Measurements from ENCODE around the gene GGTLC1. TPM values are rescaled to one million over a fixed set of nuclear protein-coding genes. Genes with fewer than 3 reads are reported as not detected.

Gene GGTLC1
- not detected for total RNA-seq

- CTCF ChIA-PET = no interaction called here
- no peaks in the 10 kb centered on the region for H3K36me3 Mint-ChIP-seq
- no peak within 1 kb of the TSS for H3K27ac Mint-ChIP-seq
- no peak within 1 kb of the TSS for H3K4me3 Mint-ChIP-seq
- DNase-seq (no peak), ATAC-seq (no peak)
- H3K27me3 Mint-ChIP-seq = no peaks in the 10 kb centered on the region
- no peaks in the 10 kb centered on the region for H3K4me1 Mint-ChIP-seq
- H3K9me3 Mint-ChIP-seq (ENCODE audit: low read depth) = no peaks in the 10 kb centered on the region
These were observed at the start of gene GGTLC1 for GRCh38 chr20:23988561-23988960. GGTLC1 (minus strand) TSS chr20:23988779; CDS start chr20:23986611, 2,168 bp downstream.

DNA sequence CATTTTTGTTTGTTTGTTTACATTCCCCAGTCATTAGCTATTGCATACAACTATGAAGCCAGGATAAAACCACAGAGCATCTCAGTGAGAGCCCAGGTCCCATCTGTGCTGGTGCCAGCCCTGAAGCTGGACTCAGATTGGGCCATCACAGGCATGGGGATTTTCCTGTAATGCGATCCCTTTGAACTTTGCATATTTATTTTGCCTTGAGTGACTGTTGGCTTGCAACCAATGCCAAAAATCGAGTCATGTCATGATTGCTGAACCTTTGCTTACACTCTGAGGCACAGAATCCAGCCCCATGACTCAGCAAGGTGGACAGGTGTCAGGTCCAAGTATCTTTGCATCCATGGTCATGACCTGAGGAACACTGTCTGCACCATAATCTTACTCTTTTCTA lies 46.2 kb upstream of the GGTLC1 start:
- Mint-ChIP-seq H3K4me3 (no peak overlapping the region), H3K4me1 (peaks cover 46% of the 10 kb centered on the region), H3K27ac (no peak overlapping the region), H3K9me3 (ENCODE audit: low read depth) (no peaks in the 10 kb centered on the region), H3K27me3 (no peaks in the 10 kb centered on the region), H3K36me3 (peaks cover 6% of the 10 kb centered on the region)
- DNase-seq = no peak
- no peak for ATAC-seq
- CTCF ChIA-PET = interaction anchor here (1.4 kb wide), 1 partner anchor 68 kb away, joined by 3 read pairs; no protein-coding TSS in a partner anchor

DNA sequence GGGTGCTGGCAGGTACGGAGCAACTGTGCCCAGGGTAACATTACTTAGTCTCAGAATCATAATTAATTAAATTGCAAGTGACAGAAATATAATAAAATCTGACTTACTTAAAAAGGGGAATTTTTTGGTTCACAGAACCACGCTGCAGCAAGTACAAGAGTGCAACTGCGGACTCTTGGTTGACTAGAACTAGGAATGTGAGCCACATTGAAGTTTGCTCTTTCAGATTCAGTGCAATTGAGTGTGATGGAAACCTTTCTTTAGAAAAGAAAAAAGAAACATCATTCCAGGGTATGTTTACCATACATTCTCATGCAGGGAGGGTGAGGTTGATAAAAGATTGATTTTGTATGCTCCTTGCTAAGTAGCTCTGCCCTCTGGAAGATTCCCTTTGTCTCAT lies 45.0 kb upstream of the GGTLC1 start:
- H3K27me3 Mint-ChIP-seq = no peaks in the 10 kb centered on the region
- CTCF ChIA-PET = interaction anchor here (1.4 kb wide), 1 partner anchor 70 kb away, joined by 3 read pairs; no protein-coding TSS in a partner anchor
- DNase-seq (no peak), ATAC-seq (peak; percentile 11)
- H3K27ac Mint-ChIP-seq = peak overlapping the region; percentile 83
- H3K4me1 Mint-ChIP-seq = peaks cover 41% of the 10 kb centered on the region
- no peaks in the 10 kb centered on the region for H3K9me3 Mint-ChIP-seq (ENCODE audit: low read depth)
- H3K36me3 Mint-ChIP-seq = peaks cover 6% of the 10 kb centered on the region
- H3K4me3 Mint-ChIP-seq = no peak overlapping the region

GRCh38 chr20:24033151-24033550 lies 44.6 kb upstream of the GGTLC1 start:
- Mint-ChIP-seq H3K36me3 (peaks cover 6% of the 10 kb centered on the region), H3K27ac (peak overlapping the region; percentile 83), H3K4me3 (peak overlapping the region; percentile 13), H3K9me3 (ENCODE audit: low read depth) (no peaks in the 10 kb centered on the region), H3K4me1 (peaks cover 38% of the 10 kb centered on the region), H3K27me3 (no peaks in the 10 kb centered on the region)
- DNase-seq (peak; percentile 84), ATAC-seq (peak; percentile 82)
- CTCF ChIA-PET = interaction anchor here (1.0 to 1.2 kb wide), 2 partner anchors 11 to 12 kb away, joined by 3 to 5 read pairs; no protein-coding TSS in a partner anchor

- H3K4me1 Mint-ChIP-seq = peaks cover 43% of the 10 kb centered on the region
- peaks cover 6% of the 10 kb centered on the region for H3K36me3 Mint-ChIP-seq
- no peak overlapping the region for H3K4me3 Mint-ChIP-seq
- CTCF ChIA-PET = interaction anchor here (1.0 to 1.2 kb wide), 3 partner anchors 12 to 70 kb away, joined by 3 to 5 read pairs (median 3); no protein-coding TSS in a partner anchor
- DNase-seq (no peak), ATAC-seq (no peak)
- H3K27me3 Mint-ChIP-seq = no peaks in the 10 kb centered on the region
- H3K27ac Mint-ChIP-seq = peak overlapping the region; percentile 83
- no peaks in the 10 kb centered on the region for H3K9me3 Mint-ChIP-seq (ENCODE audit: low read depth)
These were observed 43.9 kb upstream of the GGTLC1 start for GRCh38 chr20:24032400-24032898.

- H3K4me1 Mint-ChIP-seq = peaks cover 38% of the 10 kb centered on the region
- peak overlapping the region; percentile 60 for H3K4me3 Mint-ChIP-seq
- peak; percentile 99 for ATAC-seq
- H3K36me3 Mint-ChIP-seq = peaks cover 8% of the 10 kb centered on the region
- peak; percentile 93 for DNase-seq
- CTCF ChIA-PET = interaction anchor here (0.9 to 3.0 kb wide), 11 partner anchors 9 to 903 kb away, joined by 3 to 25 read pairs (median 4); no protein-coding TSS in a partner anchor
- H3K9me3 Mint-ChIP-seq (ENCODE audit: low read depth) = peaks cover 3% of the 10 kb centered on the region
- peak overlapping the region; percentile 88 for H3K27ac Mint-ChIP-seq
- no peaks in the 10 kb centered on the region for H3K27me3 Mint-ChIP-seq
These were observed 38.6 kb upstream of the GGTLC1 start for GRCh38 chr20:24027229-24027628.

GRCh38 chr20:24022621-24023180 lies 34.1 kb upstream of the GGTLC1 start:
- no peak overlapping the region for H3K4me3 Mint-ChIP-seq
- ATAC-seq (no peak), DNase-seq (no peak)
- peaks cover 22% of the 10 kb centered on the region for H3K4me1 Mint-ChIP-seq
- CTCF ChIA-PET = interaction anchor here (1.3 kb wide), 1 partner anchor 85 kb away, joined by 3 read pairs; no protein-coding TSS in a partner anchor
- H3K36me3 Mint-ChIP-seq = peaks cover 6% of the 10 kb centered on the region
- peaks cover 3% of the 10 kb centered on the region for H3K9me3 Mint-ChIP-seq (ENCODE audit: low read depth)
- no peak overlapping the region for H3K27ac Mint-ChIP-seq
- peaks cover 6% of the 10 kb centered on the region for H3K27me3 Mint-ChIP-seq

- Mint-ChIP-seq H3K27ac (no peak overlapping the region), H3K4me1 (peaks cover 2% of the 10 kb centered on the region), H3K4me3 (no peak overlapping the region), H3K27me3 (peaks cover 17% of the 10 kb centered on the region), H3K9me3 (ENCODE audit: low read depth) (no peaks in the 10 kb centered on the region), H3K36me3 (no peaks in the 10 kb centered on the region)
- DNase-seq (no peak), ATAC-seq (no peak)
- CTCF ChIA-PET = no interaction called here
These were observed 30.2 kb upstream of the GGTLC1 start for GRCh38 chr20:24018796-24019195.

DNA sequence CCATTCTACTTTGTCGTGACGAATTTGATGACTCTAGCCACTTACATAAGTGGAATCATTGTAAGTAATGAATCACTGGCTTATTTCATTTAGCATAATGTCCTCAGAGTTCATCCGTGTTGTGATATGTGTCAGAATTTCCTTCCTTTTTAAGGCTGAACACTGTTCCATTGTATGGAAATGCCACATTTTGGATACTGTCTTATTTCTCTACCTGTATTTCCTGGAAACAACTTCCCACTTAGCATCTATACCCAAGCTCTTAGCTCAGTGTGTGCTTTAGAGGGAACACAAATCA lies 28.8 kb upstream of the GGTLC1 start:
- Mint-ChIP-seq H3K4me1 (peaks cover 2% of the 10 kb centered on the region), H3K9me3 (ENCODE audit: low read depth) (no peaks in the 10 kb centered on the region), H3K4me3 (no peak overlapping the region), H3K27me3 (peaks cover 17% of the 10 kb centered on the region), H3K27ac (no peak overlapping the region), H3K36me3 (no peaks in the 10 kb centered on the region)
- no peak for ATAC-seq
- no peak for DNase-seq
- CTCF ChIA-PET = interaction anchor here (1.4 kb wide), 1 partner anchor 16 kb away, joined by 3 read pairs; no protein-coding TSS in a partner anchor

- ATAC-seq (no peak), DNase-seq (no peak)
- Mint-ChIP-seq H3K4me1 (peaks cover 2% of the 10 kb centered on the region), H3K36me3 (no peaks in the 10 kb centered on the region), H3K4me3 (no peak overlapping the region), H3K27me3 (peaks cover 17% of the 10 kb centered on the region), H3K27ac (no peak overlapping the region), H3K9me3 (ENCODE audit: low read depth) (no peaks in the 10 kb centered on the region)
- CTCF ChIA-PET = interaction anchor here (1.4 to 1.5 kb wide), 2 partner anchors 14 to 16 kb away, joined by 3 read pairs; no protein-coding TSS in a partner anchor
These were observed 28.3 kb upstream of the GGTLC1 start for GRCh38 chr20:24016607-24017457.

DNA sequence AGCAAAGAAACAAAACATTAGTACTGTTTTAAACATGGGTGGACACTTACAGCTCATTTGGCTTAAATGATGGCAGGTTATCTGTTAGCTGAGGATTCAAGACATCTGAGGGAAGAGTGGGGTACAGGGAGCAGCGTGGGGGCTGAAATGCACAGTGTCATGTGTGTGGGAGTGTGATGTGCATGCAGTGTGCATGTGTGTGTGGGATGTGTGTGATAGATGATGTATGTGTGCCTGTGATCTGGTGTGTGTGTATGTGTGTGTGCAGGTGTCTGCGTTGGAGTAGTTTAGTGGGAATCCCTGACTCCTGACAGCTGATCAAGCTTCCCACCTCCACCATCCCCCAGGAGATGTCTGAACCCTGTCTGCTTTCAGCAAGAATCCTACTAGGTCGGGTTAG lies 25.4 kb upstream of the GGTLC1 start:
- CTCF ChIA-PET = no interaction called here

DNA sequence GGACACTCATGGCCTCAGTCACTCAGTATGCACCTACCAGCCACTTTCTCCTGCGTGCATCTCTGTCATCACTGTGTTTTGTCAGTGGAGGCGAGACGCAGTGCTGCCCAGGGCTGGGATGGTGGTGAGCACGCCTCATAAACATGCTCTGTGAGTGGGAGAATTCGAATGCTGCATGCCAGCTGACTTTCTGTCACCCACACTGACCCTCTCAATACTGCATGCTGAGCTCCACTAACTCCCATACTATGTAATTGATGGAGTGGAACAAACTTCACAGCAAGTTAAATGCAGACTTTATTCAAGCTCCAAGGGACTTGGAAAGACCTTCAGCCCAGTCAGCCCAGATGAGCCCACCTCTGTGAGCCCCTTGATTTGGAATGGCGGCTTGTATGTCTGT lies 22.7 kb upstream of the GGTLC1 start:
- ATAC-seq (no peak), DNase-seq (no peak)
- H3K27me3 Mint-ChIP-seq = peaks cover 1% of the 10 kb centered on the region
- no peaks in the 10 kb centered on the region for H3K36me3 Mint-ChIP-seq
- no peak overlapping the region for H3K4me3 Mint-ChIP-seq
- CTCF ChIA-PET = no interaction called here
- no peak overlapping the region for H3K27ac Mint-ChIP-seq
- H3K4me1 Mint-ChIP-seq = no peaks in the 10 kb centered on the region
- H3K9me3 Mint-ChIP-seq (ENCODE audit: low read depth) = no peaks in the 10 kb centered on the region

More for the DNA sequence above, 25.4 kb upstream of the GGTLC1 start:
- ATAC-seq (no peak), DNase-seq (no peak)
- no peaks in the 10 kb centered on the region for H3K36me3 Mint-ChIP-seq
- no peaks in the 10 kb centered on the region for H3K9me3 Mint-ChIP-seq (ENCODE audit: low read depth)
- H3K4me1 Mint-ChIP-seq = peaks cover 2% of the 10 kb centered on the region
- H3K4me3 Mint-ChIP-seq = no peak overlapping the region
- no peak overlapping the region for H3K27ac Mint-ChIP-seq
- peaks cover 17% of the 10 kb centered on the region for H3K27me3 Mint-ChIP-seq

GRCh38 chr20:24007758-24008157 lies 19.2 kb upstream of the GGTLC1 start:
- DNase-seq (no peak), ATAC-seq (no peak)
- no peak overlapping the region for H3K4me3 Mint-ChIP-seq
- CTCF ChIA-PET = interaction anchor here (0.9 to 1.6 kb wide), 3 partner anchors 11 to 113 kb away, joined by 3 read pairs; no protein-coding TSS in a partner anchor
- no peaks in the 10 kb centered on the region for H3K27me3 Mint-ChIP-seq
- no peaks in the 10 kb centered on the region for H3K36me3 Mint-ChIP-seq
- no peak overlapping the region for H3K27ac Mint-ChIP-seq
- H3K4me1 Mint-ChIP-seq = no peaks in the 10 kb centered on the region
- H3K9me3 Mint-ChIP-seq (ENCODE audit: low read depth) = no peaks in the 10 kb centered on the region

Data from activated CD8-positive, alpha-beta memory T cell treated with anti-CD3 and anti-CD28 coated beads, Interleukin-2, amount 10 ng/mL, durations not matched to agents 7 days and 5 days (primary cell).